Stimulated activated CD8-positive, alpha-beta memory T cell treated with anti-CD3 and anti-CD28 coated beads, Interleukin-4, amount 100 ng/mL, for 1 hour (primary cell): Measurements from ENCODE around the gene ID3.

ENCODE experiments used
- DNase-seq, 2 donors: peaks; one replicate each; pipeline ENCODE4 v3.0.0-alpha.2; 2020; ENCODE audit warnings: low read depth in 2 of 2, low spot score in 1 of 2

The ID3 gene

DNA sequence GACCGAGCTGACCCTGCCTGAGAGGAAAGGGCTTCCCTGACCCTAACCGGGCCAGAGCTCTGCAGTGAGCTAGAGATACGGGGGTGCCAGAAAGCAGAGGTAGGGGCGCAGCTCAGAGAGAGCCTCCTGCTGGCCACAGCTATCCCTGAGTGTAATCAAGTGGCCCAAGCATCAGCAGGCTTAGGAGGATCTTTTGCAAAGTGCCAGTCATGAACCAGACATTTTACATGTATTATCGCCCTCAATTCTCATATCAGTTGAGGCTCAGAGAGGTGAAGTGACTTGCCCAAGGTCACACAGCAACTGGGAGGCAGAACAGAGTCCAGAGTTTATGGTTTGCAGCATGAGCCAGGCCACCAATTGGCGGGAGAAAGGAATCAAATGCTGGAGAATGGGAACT lies 7.0 kb upstream of the ID3 start:
- no peak for DNase-seq

DNA sequence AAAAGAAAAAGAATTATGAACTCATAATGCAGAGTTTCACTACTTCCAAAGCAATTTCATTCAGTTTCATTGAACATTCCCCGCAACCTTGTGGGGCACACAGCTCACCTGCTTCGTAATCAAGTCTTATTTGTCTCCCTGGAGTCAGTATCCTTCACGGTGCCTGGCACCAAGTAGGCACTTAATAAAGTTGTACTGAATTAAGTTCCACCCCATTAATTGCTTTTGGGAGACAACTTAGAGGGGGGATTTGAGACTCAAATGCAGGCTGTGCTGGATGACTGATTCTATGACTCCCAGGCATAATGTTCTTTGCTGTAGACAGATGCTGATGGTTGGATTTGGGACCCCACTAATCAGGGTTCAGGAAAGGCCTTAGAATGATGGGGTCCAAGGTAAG lies 6.5 kb upstream of the ID3 start:
- DNase-seq = no peak

DNA sequence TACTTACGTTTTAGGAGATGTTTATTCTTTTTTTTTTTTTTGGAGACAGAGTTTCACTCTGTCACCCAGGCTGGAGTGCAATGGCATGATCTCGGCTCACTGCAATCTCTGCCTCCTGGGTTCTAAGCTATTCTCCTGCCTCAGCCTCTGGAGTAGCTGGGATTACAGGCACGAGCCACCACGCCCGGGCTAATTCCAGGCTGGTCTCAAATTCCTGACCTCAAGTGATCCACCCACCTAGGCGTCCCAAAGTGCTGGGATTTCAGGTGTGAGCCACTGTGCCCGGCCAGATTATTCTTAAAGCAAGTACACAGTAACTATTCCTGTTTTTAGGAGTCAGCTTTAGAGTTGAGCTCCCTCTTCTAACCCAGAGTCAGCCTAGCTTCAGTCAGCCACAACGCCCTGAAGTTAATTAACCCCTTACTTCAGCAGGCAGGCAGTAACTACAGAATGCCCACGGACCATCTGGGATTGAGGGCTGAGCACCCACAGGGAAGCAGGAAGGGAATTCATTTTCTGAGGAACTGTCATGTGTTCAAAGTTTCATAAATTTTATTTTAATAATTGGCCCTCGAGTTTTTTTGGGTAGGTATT lies 5.3 kb upstream of the ID3 start:
- no peak for DNase-seq

GRCh38 chr1:23563755-23564374 lies 4.6 kb upstream of the ID3 start:
- no peak for DNase-seq

DNA sequence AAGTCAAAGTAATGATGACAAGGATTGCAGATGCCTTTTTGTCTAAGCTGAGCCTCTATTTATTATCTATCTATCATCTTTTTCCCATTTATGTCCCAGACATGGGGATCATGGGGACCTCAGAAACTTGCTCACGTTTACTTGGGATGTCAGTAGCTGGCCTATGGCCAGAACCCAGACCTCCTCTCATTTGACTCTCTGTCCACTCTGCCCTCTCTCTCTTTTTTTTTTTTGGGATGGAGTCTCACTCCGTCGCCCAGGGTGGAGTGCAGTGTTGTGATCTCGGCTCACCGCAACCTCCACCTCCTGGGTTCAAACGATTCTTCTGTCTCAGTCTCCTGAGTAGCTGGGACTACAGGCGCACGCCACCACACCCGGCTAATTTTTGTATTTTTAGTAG lies 3.7 kb upstream of the ID3 start:
- no peak for DNase-seq

GRCh38 chr1:23562137-23562876 lies 3.0 kb upstream of the ID3 start:
- no peak for DNase-seq

- DNase-seq = no peak
Observed at GRCh38 chr1:23561813-23562100, 2.5 kb upstream of the ID3 start.

GRCh38 chr1:23561076-23561812 lies 1.9 kb upstream of the ID3 start:
- no peak for DNase-seq

GRCh38 chr1:23559985-23560741 lies 862 bp upstream of the ID3 start:
- no peak for DNase-seq

DNA sequence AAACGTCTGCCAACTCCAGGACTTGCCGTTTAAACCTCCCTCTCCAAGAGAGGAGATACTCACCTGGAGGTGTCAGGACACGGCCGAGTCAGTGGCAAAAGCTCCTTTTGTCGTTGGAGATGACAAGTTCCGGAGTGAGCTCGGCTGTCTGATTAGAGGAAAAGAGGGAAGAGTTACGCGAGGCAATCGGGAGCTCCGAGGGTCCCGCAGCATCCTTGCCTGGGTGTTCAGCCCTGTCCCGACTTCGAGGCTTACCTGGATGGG lies 497 bp downstream of the ID3 start:
- no peak for DNase-seq

- DNase-seq = no peak
Observed at GRCh38 chr1:23558140-23558871, 995 bp downstream of the ID3 start.

DNA sequence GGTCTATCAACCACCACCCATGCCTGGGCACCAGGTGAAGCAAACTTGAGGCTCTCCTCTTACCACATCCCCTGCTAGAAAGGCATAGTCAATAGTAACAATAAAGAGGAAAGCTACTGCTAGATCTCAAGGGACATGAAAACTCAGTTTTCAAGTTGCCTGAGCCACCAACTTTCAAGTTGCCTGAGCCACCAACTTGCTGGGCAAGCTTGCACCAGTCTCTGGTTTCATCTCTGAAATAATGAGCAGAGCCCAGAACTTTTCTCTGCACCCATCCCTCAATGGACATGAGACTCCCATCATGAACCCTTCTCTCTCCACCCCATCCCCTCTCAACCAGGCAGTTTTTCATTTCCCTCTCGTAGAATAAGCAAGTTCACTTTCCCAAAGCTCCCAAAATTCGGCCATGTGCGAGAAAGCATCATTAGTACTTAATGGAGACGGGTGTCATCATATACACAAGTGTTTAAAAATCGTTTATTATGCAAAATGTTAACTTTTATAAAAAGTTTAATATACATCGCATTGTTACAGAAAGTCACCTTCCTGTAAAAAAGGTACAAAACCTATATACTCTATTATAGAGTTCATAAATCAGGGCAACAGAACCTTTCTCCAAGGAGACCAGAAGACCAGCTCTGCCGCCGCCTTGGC lies 1.7 kb downstream of the ID3 start:
- no peak for DNase-seq

DNA sequence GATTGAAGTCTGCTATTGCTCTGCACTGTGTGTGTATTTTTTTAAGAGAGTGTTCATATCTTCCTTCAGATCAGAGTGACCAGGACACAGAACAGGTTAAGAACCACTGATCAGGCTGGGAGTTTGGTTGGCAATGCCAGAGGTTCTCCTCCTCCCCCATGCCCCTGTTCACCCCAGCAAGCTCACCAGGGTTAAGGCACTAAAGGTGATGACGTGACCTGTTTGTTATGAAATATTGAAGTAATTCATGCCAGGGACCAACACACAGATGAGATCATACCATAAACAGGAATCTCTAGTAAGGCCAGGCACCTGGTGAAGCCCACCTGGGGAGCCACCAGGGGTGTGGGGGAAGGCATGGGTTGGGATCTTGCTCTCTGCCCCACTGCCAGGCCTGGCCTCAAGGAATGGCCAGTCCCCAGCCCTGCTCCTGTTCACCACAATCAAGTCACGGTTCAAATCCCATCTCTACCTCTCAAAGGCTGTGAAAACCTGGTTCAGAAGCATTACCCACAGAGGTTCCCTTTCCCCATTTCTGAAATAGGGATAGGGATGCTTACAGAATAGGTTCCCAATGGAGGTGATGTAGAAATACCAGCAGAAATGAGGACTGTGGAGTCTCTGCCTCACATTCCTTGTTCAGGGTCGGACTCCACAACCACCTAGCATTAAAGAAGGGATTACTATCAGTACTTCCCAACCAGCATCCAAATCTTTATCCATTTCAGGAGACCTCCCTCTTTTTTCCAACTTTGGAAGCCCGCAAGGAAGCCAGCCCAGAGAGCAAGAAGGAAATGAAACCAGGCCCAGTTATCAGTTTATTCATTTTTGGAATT lies 2.4 kb downstream of the ID3 start:
- no peak for DNase-seq

GRCh38 chr1:23555986-23556634 lies 3.2 kb downstream of the ID3 start:
- no peak for DNase-seq

DNA sequence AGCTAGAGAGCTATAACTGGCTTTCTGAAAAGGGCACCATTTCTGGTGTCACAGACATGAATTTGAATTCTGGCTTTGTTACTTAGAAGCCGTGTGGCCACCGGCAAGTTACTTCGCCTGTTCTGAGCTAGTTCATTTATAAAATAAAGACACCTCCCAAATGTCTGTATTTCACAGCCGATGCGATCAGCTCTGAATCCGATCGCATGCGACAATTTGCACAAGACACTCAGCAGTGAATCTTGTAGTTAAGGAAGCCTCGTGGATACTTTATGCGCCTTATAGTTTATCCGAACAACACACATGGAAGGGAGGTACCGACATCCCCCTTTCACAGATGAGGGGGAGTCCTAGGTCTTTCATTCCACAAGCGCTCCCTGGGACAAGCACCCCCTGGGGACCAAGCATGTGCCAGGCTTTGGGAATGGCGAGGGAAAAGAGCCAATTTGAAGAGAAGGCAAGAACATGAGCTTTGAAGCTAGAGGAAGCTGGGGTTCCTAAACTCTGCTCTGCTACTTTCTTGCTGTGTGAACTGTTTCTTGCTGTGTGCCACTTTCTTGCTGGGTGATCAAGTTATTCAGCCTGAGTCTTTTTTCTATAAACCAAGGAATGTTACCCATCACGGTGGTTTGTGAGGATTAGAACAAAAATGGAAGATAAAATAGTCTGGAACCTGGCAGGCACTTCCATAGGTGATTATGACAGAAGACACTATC lies 3.9 kb downstream of the ID3 start:
- DNase-seq = no peak

GRCh38 chr1:23554481-23555269 lies 4.6 kb downstream of the ID3 start:
- peak; percentile 53 to 67 for DNase-seq

DNA sequence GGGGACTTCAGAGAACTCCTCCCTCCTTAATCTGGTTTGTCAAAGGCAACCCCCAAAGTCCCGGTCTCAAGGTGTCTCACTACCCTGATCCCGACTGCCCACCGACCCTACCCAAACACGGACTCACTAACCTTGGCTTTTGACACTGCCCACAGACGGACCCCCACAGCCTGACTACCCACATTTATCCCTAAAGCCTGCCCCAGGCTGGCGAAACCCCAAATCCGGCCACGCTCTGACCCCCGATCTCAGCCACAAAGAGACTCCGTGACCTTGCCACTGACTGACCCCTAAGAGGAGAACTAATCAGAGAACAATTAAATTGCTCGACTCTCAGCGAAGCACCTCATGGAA lies 5.2 kb downstream of the ID3 start:
- DNase-seq = no peak
